Central memory CD4-positive, alpha-beta T cell (primary cell): ENCODE measurements around the gene TRIP10.
A peak's percentile ranks its signal among the peaks of the same experiment; 100 is the strongest.
"Not testable (repeated sequence)": the region's sequence is repeated elsewhere in the genome, so short reads cannot be mapped to it uniquely, and the experiment has no call there.

Experiments used
- DNase-seq: peaks from one replicate; pipeline ENCODE4 v3.0.0; 2022
- total RNA-seq, 3 experiments: gene quantifications; one replicate each; lab custom pipeline; 2026; lab: John Stamatoyannopoulos, UW

Gene TRIP10, protein sequence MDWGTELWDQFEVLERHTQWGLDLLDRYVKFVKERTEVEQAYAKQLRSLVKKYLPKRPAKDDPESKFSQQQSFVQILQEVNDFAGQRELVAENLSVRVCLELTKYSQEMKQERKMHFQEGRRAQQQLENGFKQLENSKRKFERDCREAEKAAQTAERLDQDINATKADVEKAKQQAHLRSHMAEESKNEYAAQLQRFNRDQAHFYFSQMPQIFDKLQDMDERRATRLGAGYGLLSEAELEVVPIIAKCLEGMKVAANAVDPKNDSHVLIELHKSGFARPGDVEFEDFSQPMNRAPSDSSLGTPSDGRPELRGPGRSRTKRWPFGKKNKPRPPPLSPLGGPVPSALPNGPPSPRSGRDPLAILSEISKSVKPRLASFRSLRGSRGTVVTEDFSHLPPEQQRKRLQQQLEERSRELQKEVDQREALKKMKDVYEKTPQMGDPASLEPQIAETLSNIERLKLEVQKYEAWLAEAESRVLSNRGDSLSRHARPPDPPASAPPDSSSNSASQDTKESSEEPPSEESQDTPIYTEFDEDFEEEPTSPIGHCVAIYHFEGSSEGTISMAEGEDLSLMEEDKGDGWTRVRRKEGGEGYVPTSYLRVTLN
- total RNA-seq: 0.77 to 34.5 (median 4.9) reads per million in 3 experiments

DNA sequence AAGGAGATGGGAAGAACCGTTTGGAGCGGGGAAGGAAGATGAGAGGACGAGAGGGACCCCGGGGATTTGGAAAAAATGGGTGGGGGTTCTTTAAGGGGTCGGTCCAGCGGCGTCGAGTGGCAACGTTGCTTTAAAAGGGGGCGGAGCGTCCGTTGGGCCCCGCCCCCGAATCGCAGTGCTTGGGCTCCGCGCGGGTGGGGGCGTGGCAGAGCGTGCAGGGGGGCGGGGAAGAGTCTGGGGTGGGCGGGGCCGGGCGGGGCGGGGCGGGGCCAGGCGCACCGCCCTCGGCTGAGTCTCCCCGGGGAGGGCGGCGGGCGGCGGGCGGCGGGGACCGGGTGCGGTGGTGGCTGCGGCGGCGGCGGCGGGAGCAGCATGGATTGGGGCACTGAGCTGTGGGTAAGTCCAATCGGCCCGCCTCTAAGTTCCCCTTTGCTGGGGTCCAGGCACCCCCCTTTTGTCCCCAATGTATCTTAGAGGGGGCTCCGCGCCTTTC lies at the start of gene TRIP10:
TSS of gene TRIP10 (plus strand) at position 291 of the 493 bp plus-strand sequence. CDS start at position 373, 82 bp downstream.
- peak; percentile 72 for DNase-seq

DNA sequence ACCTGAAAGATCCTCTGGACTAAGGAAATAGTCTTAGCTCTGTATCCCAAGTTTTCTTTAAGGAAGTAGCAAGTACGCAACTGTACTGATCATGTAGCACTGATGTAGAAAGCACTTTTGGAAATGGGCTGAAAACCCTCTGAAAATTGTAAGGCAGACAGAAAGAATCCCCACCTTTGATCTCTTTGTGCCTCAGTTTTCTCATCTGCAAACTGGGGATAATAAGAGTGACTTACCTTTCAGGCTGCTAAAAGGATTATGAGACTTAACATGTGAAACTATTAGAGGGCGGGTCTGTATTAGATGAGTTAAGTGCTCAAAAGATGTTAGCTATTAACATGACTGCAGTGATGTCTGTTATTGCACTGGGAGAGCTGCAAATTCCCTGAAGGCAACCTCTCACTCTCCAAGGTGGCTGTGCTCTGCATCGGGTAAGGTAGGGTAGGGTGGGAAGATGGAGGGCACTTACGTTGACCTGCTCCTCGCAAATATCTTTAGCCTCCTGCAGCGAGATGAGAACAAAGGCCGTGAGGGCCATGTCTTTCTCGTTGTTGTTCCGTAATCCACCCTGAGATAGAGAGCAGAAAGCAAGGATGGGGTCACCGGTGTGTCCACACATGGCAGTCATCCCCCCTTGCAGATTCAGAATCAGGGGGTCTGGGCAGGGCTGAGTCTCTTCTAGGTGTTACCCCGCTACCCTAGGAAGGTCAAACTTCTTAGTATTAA lies 49.2 kb upstream of the TRIP10 start:
- DNase-seq: no peak

DNA sequence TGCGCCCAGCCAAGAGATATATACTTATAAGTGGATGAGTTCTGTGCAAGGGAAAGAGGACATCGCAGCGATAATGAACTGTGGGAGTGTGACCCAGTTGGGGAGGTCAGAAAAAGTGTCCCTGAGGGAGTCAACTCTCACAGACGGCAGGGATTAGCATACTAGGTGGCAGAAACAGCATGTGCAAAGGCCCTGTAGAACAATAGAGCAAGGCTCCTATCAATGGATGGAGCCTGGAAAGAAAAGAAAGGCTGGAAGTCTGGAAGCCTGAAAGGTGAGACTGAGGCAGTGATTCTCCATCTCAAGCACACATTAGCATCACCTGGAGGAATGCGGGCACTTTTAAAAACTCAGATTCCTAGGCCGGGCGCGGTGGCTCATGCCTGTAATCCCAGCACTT lies 48.1 kb upstream of the TRIP10 start:
- no peak for DNase-seq

DNA sequence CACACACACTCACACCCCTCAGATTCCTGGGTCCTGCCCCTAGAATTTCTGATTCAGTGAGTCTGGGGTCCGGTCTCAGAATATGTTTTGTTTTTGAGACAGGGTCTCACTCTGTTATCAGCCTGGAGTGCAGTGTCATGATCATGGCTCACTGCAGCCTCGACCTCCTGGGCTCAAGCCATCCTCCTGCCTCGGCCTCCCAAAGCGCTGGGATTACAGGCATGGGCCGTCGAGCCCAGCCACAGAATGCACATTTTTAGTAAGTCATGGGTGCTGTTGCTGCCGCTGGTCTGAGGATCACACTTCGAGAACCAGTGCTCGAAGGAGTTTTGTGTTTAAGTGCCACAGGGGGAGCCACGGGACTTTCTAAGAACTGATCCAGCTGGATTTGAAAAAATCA lies 47.5 kb upstream of the TRIP10 start:
- no peak for DNase-seq

DNA sequence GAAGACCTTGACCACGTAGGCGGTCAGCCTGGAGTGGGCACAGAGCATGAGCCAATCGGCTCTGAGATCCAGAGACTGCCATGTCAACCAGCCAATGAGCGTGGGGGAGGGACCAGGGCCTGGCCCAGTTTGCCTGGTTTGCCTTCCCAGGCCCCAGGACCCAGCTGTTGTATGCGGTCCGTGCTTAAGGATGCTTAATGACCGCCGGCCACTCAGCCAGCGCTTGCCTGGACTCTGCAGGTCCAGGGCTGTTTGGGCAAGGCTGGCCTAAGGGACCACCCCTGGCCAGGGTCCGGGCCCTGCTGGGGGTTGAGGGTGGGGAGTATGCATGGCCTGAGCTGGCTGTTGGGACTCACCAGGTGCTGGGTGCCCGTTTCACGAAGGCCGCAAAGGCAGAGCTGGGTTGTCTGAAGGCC lies 46.4 kb upstream of the TRIP10 start:
- no peak for DNase-seq

DNA sequence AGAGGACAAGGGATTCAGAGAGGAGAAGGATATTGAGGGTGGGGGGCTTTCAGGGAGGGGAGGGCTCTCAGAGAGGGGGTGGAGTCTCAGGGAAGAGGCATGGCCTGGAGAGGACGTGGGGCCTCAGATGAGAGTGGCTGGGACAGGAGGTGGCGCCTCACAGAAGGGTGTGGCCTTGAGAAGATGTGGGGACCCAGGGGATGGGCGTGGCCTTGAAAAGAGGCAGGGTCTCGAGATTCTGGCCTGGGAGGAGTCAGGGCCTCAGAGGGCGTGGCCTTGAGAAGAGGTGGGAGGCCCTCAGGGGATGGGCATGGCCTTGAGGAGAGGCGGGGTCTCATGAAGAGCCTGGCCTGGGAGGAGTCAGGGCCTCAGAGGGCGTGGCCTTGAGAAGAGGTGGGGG lies 45.8 kb upstream of the TRIP10 start:
- DNase-seq: no peak

DNA sequence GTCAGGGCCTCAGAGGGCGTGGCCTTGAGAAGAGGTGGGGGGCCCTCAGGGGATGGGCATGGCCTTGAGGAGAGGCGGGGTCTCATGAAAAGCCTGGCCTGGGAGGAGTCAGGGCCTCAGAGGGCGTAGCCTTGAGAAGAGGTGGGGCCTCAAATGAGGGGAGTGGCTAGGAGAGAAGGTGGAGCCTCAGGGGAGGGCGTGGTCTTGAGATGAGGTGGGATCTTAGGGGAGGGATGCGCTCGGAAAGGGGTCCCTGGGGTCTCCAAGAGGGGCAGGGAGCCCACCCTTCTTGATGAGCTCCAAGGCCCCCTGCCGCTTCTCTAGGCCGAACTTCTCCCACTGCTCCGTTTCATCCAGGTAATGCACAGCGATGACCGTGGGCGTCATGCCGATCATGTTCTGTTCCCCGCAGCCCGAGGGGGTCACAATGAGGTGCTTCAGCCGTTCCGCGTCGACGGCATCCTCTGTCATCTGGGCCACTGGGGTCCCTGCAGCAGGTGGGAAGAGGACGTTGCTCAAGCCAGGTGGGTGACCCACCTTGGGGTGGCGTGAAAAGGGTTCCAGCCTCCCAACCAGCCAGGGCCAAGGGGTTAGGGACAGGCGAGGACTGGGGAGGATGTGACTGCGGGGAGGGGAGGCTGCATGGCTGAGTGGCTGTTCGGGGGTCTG lies 45.2 kb upstream of the TRIP10 start:
- no peak for DNase-seq

DNA sequence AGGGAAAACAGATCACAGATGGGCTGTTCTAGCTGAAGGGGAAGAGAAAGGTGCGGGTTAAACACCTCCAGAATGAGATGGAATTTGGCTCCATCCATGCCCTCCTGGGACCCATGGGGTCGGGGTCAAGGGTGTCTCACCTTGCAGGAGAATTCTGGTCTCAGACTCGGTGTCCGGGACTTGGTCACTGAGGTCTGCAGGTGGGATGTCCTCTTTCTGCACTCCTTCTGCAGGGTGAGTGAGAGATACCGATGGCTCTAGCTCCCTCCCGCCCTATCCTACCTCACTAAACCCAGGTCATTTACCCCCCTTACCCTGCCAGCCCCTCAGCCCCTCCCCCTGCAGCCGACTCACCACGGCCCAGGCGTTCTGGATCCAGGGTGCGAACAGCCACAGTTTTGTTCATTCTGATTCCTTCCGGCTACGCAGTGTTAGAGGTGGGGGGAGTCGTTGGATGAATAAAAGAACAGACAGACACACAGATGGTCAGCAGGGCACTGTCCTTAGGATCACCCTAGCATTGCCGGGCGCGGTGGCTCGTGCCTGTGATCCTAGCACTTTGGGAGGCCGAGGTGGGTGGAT lies 43.1 kb upstream of the TRIP10 start:
- no peak for DNase-seq

DNA sequence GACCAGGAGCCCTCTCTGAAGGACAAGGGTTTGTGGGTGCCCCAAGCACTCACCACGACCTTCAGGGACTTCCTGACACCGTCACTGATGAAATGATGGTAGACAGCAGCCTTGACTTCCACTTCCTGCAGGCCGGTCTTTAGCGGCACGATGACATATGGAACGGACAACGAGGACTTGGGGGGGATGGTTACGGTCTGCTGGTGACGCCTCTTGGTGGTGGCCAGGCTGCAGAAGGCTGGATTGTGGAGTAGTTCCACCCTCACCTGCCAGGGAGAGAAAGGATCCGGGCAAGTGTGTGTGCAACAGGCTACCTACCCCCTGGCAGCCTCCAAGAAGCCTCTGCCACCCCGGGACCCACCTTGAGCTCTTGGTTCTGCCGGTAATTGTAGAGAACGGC lies 42.2 kb upstream of the TRIP10 start:
- no peak for DNase-seq

DNA sequence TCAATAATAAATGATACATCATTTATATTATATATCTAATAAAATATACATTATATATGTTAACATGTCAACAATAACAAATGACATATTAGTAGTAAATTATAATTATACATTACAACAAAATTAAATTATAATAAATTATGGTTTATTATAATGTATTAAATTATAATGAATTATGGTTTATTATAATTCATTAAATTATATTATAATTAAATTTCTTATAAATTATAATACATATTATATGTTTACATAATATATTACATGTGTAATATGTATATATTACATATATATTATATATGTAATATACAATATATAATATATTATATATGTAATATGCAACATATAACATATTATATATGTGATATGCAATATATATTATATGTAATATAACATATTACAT lies 39.5 kb upstream of the TRIP10 start:
- no peak for DNase-seq

DNA sequence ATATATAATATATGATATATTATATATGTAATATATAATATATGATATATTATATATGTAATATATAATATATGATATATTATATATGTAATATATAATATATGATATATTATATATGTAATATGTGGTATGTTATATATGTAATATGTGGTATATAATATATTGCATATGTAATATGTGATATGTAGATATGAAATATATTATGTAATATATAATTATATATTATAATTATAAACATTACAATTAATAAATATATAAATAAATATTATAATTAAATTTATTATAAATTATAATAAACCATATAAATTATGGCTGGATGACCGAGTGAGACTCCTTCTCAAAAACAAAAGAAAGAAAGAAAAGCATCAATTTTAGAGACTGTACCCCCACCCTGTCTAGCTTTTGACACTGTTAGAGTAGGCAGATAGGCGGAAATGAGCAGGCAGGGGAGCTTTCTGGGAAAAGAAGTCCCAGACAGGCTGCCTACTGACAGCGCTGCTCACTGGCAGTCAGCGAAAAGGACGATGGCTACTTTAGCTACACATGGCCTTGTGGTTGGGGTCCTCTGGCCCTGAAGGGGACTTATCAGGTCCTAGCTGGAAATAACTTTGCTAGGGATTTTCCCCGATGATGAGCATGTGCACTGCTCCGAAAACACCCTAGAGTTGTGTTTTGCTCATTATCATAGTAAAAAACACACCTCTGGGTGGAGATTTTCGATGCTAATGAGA lies 38.7 kb upstream of the TRIP10 start:
- DNase-seq: no peak

DNA sequence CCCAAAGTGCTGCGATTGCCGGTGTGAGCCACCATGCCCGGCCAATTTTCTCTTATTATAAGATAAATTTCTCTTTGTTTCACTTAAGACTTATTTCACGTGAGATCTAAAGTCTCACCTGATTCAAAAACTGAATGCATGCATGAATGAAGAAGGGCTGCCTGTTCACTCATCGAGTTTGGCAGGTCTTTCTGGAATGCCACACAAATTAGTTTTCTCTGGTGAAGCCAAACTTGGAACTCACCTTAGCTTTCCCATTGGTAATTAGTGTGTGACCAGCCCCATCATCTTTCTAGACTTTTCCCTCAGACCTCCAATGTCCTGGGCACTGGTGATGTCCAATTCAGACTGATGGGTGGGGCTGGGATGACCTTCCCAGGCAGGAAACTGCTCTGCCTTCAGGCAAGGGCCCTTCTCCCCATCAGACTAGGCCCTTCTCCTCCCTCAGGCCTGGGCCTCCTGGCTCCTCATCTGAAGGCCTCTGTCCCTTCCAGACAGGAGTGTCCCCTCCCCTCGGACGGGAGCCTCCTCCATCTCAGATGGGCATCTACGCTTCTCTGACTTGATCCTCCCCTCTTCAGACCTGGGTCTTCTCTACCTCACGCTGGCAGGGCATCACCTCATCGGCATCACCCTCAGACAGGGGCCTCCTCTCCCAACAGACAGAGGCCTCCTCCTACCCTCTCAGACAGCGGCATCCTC lies 33.4 kb upstream of the TRIP10 start:
- no peak for DNase-seq

DNA sequence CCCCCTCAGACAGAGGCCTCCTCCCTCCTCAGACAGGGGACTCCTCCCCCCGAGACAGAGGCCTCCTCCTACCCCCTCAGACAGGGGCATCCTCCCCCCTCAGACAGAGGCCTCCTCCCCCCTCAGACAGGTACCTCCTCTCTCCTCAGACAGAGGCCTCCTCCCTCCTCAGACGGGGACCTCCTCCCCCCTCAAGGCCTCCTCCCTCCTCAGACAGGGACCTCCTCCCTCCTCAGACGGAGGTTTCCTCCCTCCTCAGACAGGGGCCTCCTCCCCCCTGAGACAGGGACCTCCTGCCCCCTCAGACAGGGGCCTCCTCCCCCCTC lies 32.9 kb upstream of the TRIP10 start:
- DNase-seq: no peak

DNA sequence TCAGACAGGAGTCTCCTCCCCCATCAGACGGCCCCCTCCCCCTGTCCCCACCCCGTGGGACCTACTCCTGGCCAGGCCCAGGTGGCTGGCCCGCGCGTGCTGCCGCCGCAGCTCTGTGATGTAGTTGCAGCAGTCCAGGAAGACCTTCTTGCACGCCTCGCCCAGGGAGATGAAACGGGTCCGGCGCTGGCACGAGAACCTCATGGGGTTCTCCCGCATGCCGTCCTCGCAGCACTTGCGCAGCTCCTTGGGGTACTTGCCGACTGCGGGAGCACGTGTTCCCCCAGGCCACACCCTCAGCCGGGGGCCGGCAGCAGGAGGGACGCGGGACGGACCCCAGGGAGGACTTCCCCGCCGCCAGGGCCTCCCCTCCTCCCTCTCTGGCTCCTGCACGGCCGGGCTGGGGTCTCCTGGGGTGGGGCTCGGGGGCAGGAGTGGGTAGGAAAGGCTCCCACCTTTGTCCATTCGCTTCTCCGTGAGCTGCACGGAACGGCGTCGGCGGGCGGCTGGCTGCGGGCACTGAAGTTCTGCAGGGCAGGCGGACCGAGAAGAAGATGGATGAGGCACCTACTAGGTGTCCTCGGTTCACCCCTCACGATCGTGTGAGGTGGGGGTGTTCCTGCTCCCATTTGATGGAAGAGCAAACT lies 32.3 kb upstream of the TRIP10 start:
- DNase-seq: no peak

DNA sequence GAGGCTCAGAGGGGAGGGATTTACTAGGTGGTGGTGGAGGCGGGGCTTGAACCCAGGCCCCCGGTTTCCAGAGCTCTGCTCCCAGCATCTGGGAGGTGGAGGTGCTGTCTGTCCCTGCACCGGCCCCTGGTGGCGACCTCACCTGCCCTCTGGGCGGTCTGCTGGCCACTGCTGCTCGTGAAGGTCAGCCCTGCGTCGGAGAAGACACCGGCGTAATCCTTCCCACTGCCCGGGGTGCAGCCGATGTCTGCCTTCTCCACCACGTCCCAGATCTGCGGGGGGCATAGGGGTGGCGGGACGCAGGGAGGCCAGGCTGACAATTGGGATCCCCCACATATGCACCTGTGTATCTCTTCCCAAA lies 31.8 kb upstream of the TRIP10 start:
- DNase-seq: no peak

DNA sequence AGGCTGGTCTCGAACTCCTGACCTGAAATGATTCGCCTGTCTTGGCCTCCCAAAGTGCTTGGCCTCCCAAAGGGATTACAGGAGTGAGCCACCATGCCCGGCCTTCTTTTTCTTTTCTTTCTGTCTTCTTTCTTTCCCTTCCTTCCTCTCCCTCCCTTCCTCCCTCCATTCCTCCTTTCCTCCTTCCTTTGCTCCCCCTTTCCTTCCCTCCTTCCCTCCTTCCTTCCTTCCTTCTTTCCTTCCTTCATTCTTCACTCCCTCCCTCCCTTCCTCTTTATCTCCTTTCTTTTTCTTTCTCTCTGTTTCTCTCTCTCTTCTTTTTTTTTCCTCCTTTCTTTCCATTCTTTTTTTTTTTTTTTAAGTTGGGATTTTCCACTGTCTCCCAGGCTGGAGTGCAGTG lies 31.1 kb upstream of the TRIP10 start:
- DNase-seq: no peak

DNA sequence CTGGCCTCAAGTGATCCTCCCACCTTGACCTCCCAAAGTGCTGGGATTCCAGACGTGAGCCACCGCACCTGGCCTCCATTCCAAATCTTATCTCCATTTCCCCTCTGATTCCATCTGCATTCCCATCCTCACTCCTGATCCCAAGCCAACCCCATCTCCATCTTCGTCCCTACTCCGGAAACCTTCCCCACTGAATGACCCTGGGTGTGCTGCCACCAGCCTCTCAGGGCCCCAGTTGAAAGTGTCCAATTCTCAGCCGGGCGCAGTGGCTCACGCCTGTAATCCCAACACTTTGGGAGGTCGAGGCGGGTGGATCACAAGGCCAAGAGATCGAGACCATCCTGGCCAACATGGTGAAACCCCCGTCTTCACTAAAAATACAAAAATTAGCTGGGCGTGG lies 30.6 kb upstream of the TRIP10 start:
- not testable (repeated sequence) for DNase-seq

DNA sequence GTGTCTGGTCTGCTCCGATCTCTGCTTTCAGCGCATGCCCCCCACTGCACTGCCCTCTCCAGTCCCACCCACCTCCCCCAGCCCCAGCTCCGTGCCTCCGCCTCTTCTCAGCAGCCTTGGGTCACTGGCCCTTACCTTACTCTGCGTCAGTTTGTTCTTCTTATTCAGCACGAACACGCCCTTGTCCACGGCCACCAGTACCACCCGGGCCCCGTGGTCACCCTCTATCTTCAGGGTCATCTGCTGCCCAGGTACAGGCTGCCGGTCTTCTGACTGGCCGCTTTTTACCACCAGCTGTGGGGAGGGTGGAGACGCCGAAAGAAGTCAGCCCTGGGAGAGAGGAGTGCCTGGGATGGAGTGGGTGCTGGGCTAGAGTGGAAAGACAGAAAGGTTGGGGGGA lies 29.9 kb upstream of the TRIP10 start:
- DNase-seq: no peak

DNA sequence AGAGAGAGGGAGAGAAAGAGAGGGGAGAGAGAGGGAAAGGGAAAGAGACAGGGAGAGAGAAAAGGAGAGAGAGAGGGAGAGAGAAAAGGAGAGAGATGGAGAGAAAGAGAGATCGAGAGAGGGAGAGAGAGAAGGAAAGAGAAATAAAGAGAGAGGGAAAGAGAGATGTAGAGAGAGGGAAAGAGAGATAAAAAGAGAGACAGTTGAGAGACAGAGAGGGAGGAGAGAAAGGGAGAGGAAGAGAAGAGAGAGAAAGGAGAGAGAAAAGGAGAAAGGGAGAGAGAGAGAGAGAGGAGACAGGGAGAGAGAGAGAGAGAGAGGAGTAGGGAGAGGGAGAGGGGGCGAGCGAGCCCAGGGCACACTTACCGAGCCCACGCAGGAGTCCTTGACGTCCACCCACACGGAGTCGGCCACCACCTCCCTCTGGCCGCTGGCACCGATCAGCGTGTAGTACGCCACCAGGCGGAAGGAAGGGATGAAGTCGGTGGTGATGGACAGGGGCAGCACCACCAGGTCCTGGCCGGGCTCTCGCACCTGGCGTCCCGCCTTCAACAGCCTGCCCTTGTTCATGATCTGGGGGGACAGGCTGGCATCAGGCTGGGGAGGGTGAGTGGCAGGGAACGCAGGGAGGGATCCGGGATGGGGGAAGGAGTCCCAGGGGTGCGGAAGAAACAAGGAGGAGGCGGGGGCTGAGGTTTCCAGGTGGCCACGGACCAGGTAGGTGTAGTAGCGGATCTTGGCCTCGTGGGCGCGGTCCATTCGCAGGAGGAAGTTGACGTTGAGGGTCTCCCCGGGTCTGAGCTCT lies 29.0 kb upstream of the TRIP10 start:
- no peak for DNase-seq

DNA sequence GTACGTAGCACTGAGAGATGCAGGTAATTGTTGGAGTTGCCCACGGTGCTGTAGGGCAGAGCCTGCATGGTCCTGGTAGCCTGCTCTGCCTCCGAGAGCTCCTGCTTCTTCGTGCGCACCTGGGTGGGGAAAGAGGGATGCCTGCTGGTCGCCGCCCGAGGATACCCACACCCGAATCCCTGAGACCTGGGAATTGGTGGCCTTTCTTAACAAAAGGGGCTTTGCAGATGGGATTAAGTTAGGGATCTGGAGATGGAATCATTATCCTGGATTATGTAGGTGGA lies 28.5 kb upstream of the TRIP10 start:
- DNase-seq: no peak
